Dedifferentiated amniotic fluid mesenchymal stem cell (primary cell): ENCODE measurements around the gene C1GALT1C1.
"Not testable (repeated sequence)": the region's sequence is repeated elsewhere in the genome, so short reads cannot be mapped to it uniquely, and the experiment has no call there.

ENCODE experiments used
- DNase-seq: peaks from one replicate; pipeline ENCODE4 v3.0.0-alpha.2; 2016; ENCODE audit errors: extremely low spot score

The C1GALT1C1 gene

GRCh38 chrX:120629667-120630537 lies at the start of gene C1GALT1C1:
TSS of gene C1GALT1C1 (minus strand) at chrX:120630054. CDS start at chrX:120627166, 2,888 bp downstream.
- DNase-seq, result peak; percentile 69

- DNase-seq, result no peak
Measured at GRCh38 chrX:120677004-120677652, 47.3 kb upstream of the C1GALT1C1 start.

- no peak for DNase-seq
Measured at GRCh38 chrX:120672841-120673530, 43.1 kb upstream of the C1GALT1C1 start.

- DNase-seq, result no peak
Measured at GRCh38 chrX:120672389-120672788, 42.5 kb upstream of the C1GALT1C1 start.

GRCh38 chrX:120671963-120672362 lies 42.1 kb upstream of the C1GALT1C1 start:
- DNase-seq, result no peak

GRCh38 chrX:120668357-120668756 lies 38.5 kb upstream of the C1GALT1C1 start:
- DNase-seq, result no peak

GRCh38 chrX:120664535-120664934 lies 34.7 kb upstream of the C1GALT1C1 start:
- not testable (repeated sequence) for DNase-seq

GRCh38 chrX:120664081-120664480 lies 34.2 kb upstream of the C1GALT1C1 start:
- no peak for DNase-seq

GRCh38 chrX:120662662-120663061 lies 32.8 kb upstream of the C1GALT1C1 start:
- no peak for DNase-seq

GRCh38 chrX:120660637-120661036 lies 30.8 kb upstream of the C1GALT1C1 start:
- DNase-seq, result peak; percentile 18

GRCh38 chrX:120653000-120653399 lies 23.1 kb upstream of the C1GALT1C1 start:
- DNase-seq, result no peak

- not testable (repeated sequence) for DNase-seq
Measured at GRCh38 chrX:120652256-120652655, 22.4 kb upstream of the C1GALT1C1 start.

- no peak for DNase-seq
Measured at GRCh38 chrX:120647127-120647526, 17.3 kb upstream of the C1GALT1C1 start.

- no peak for DNase-seq
Measured at GRCh38 chrX:120642871-120643270, 13.0 kb upstream of the C1GALT1C1 start.

GRCh38 chrX:120638619-120639018 lies 8.8 kb upstream of the C1GALT1C1 start:
- no peak for DNase-seq

- no peak for DNase-seq
Measured at GRCh38 chrX:120625371-120625770, 4.5 kb downstream of the C1GALT1C1 start.

GRCh38 chrX:120617996-120618630 lies 11.7 kb downstream of the C1GALT1C1 start:
- no peak for DNase-seq

- no peak for DNase-seq
Measured at GRCh38 chrX:120614816-120615215, 15.0 kb downstream of the C1GALT1C1 start.

GRCh38 chrX:120612086-120612485 lies 17.8 kb downstream of the C1GALT1C1 start:
- DNase-seq, result no peak

GRCh38 chrX:120604361-120604782 lies 25.5 kb downstream of the C1GALT1C1 start:
- DNase-seq, result no peak

- DNase-seq, result peak; percentile 85
Measured at GRCh38 chrX:120603707-120604360, 26.0 kb downstream of the C1GALT1C1 start, which contains the start of gene MCTS1. TSS of gene MCTS1 (plus strand) at chrX:120604101. CDS start at chrX:120604237, 136 bp downstream.
